Measurements from ENCODE around the gene DNMT3A.
"Not testable (repeated sequence)": the region's sequence is repeated elsewhere in the genome, so short reads cannot be mapped to it uniquely, and the experiment has no call there.

Gene DNMT3A

GRCh38 chr2:25210923-25211322 is 130.8 kb downstream of the DNMT3A start:
- DNase-seq (ENCODE audit: low read depth, low spot score) = not testable (repeated sequence)

- no peak for DNase-seq (ENCODE audit: low read depth, low spot score)
These were observed 134.6 kb downstream of the DNMT3A start for GRCh38 chr2:25207078-25207545.

GRCh38 chr2:25204190-25204838 is 137.4 kb downstream of the DNMT3A start:
- DNase-seq (ENCODE audit: low read depth, low spot score) = no peak

GRCh38 chr2:25202275-25202674 is 139.4 kb downstream of the DNMT3A start:
- no peak for DNase-seq (ENCODE audit: low read depth, low spot score)

- no peak for DNase-seq (ENCODE audit: low read depth, low spot score)
These were observed 139.9 kb downstream of the DNMT3A start for GRCh38 chr2:25201794-25202193.

GRCh38 chr2:25201265-25201664 is 140.5 kb downstream of the DNMT3A start:
- no peak for DNase-seq (ENCODE audit: low read depth, low spot score)

- no peak for DNase-seq (ENCODE audit: low read depth, low spot score)
These were observed 143.1 kb downstream of the DNMT3A start for GRCh38 chr2:25198576-25198975.

- DNase-seq (ENCODE audit: low read depth, low spot score) = no peak
These were observed 143.6 kb downstream of the DNMT3A start for GRCh38 chr2:25198209-25198525.

- no peak for DNase-seq (ENCODE audit: low read depth, low spot score)
These were observed 144.2 kb downstream of the DNMT3A start for GRCh38 chr2:25197336-25198208.

GRCh38 chr2:25194576-25195122 is 147.1 kb downstream of the DNMT3A start:
- DNase-seq (ENCODE audit: low read depth, low spot score) = no peak

GRCh38 chr2:25190536-25190935 is 151.2 kb downstream of the DNMT3A start:
- no peak for DNase-seq (ENCODE audit: low read depth, low spot score)

GRCh38 chr2:25188405-25188804 is 153.3 kb downstream of the DNMT3A start:
- DNase-seq (ENCODE audit: low read depth, low spot score) = no peak

- no peak for DNase-seq (ENCODE audit: low read depth, low spot score)
These were observed 153.9 kb downstream of the DNMT3A start for GRCh38 chr2:25187729-25188350.

GRCh38 chr2:25184254-25184653 is 157.5 kb downstream of the DNMT3A start:
- DNase-seq (ENCODE audit: low read depth, low spot score) = no peak

GRCh38 chr2:25178976-25179375 is 162.7 kb downstream of the DNMT3A start:
- DNase-seq (ENCODE audit: low read depth, low spot score) = no peak
